ENCODE data around the gene CACNA1C.
A peak's percentile ranks its signal among the peaks of the same experiment; 100 is the strongest.
"Not testable (repeated sequence)": the region's sequence is repeated elsewhere in the genome, so short reads cannot be mapped to it uniquely, and the experiment has no call there.

Gene CACNA1C

GRCh38 chr12:2236506-2237294, 183.9 kb downstream of the CACNA1C start:
- DNase-seq, result no peak

DNA sequence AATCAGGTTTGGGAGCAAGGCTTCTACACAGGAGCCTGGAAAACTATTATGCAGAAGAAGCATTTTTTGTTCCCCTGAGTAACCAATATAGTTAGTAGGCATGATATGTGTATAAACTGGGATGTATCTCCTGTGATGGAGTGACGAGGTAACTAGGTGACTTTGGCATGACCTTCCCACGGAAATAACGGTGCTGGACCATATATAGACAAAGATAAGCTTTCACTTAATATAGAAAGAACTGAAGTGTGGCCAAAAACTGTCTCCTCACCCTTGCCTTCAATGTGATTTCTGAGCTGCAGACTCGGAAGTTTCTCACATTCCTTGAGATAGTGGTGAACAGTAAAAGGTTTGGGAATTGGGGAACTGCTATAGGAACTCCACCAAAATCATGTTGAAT, 185.3 kb downstream of the CACNA1C start:
- DNase-seq, result no peak

- no peak for DNase-seq
Observed at GRCh38 chr12:2239381-2239871, 186.6 kb downstream of the CACNA1C start.

GRCh38 chr12:2240390-2240789, 187.6 kb downstream of the CACNA1C start:
- no peak for DNase-seq

DNA sequence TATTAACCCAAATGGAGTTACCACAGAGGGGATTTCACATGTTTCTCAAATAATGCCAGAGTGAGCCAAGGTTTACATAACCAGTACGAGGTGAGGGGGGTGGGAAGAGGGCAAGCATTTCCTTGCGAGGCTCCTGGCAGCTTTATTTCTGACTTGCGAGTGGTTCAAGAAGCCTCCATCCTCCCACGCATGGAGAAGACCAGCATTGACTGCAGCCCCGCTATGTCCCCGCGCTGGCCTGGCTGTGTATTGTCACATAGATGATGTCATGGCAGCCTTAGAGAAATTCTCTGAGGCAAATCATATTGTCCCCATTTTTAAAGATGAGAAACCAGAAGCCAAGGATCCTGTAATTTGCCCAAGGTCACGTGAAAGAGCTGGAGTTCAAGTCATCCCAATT, 188.2 kb downstream of the CACNA1C start:
- DNase-seq, result no peak

DNA sequence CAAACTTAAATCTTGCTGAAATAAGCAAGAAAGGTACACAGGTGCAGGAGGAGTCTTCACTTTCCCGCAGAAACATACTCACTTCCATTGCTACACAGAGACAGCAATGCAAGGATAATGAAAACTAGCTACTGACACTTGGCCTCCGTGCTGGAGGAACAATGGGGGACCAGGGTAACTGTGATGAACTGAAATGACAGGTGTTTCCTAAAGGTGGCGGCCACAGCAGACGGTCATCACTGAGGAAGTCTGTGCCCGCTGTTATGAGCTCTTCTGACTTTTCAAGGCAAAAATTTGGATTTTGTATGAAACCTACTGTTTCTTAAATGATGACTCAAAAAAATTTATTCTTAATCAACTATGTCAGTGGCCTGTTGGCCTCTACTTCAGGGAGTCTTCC, 189.4 kb downstream of the CACNA1C start:
- no peak for DNase-seq

DNA sequence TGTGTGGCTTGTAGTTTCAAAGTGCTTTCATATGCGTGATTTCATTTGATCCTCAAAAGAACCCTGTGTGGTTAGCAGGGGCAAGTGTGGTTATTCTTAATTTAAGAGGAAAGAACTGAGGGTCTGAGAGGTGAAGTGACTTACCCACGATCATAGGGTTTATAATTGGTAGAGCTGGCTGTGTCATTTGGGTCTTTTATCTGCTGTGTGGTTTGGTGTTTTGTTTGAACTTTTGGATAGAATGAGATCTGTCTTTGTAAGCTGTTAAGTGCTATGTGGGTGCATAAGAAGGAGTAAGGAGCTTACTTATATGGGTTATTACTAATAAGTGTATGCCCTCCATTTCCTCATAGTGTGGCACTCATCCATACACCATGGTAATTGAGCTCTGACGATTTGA, 190.0 kb downstream of the CACNA1C start:
- no peak for DNase-seq

DNA sequence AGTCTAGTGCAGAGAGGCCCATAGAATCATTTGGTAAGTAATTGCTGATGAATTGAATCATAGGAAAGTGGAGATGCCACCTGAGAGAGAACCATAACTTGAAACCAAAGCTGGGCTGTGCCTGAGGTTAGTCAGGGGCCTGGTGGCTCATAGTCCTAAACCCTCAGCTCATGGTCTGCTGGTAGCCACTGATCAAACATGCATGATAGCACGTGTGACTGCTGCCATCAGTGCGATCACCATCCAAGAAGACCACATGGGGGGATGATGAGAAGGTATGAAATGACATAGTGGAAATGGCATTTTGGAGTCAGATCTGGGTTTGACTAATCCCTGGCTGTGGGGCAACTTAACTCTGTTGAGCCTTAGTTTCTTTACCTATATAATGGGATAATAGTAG, 190.5 kb downstream of the CACNA1C start:
- DNase-seq, result no peak

- DNase-seq, result no peak
Observed at GRCh38 chr12:2244013-2244861, 191.4 kb downstream of the CACNA1C start.

- DNase-seq, result no peak
Observed at GRCh38 chr12:2246358-2246757, 193.6 kb downstream of the CACNA1C start.

- no peak for DNase-seq
Observed at GRCh38 chr12:2247120-2247519, 194.3 kb downstream of the CACNA1C start.

- no peak for DNase-seq
Observed at GRCh38 chr12:2247596-2247995, 194.8 kb downstream of the CACNA1C start.

- DNase-seq, result no peak
Observed at GRCh38 chr12:2248087-2248900, 195.5 kb downstream of the CACNA1C start.

DNA sequence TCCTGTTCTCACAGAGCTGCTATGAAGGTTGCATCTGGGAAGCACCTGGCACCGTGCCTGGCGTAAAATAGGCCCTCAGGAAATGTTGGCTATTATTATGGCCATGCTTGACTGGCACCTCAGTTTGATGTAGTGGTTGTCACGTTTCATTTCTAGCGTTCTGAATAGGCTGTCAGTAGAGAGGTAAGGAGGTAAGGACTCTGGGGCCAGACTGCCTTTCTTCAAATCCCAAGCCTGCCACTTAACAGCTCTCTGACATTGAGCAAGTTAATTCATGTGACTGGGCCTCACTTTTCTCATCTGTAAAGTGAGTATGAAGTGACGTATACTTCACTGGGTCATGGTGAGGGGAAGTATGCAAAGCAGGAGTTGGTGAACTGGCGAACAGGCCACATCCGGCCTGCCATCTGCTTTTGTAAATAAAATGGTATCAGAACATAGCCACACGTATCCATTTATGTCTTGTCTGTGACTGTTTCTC, 196.2 kb downstream of the CACNA1C start:
- DNase-seq, result no peak

GRCh38 chr12:2250797-2251196, 198.0 kb downstream of the CACNA1C start:
- DNase-seq, result no peak

DNA sequence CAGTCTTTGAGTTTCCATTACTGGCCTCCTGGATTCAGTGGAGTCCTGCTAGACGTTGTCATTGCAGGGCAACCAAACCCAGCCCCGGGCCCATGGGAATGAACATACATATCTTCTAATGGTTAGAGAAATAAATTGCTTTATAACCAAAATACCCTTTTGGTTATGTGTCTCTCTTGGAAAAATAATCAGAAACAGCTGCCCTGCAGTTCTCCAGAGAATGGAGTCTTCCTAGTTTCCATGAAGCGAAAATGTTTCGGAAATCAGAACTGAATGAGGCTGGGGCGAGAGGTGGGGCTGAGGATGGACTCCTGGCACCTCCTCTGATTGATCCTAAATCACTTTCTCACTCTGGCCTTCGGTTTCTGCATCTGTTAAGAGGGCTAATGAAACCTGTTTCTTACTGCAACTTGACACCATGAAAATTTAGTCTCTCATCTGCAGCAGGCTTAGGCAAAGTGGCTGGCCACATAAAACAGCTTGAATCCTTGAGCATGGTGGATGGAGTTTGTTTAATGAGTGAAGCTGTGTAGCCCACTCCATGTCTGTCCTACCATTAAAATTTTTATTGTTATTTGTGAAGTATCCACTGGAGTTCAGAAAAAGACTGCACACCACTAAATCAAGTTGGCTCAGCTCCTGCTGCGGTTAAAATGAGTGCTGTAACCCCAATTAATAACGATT, 198.9 kb downstream of the CACNA1C start:
- DNase-seq, result no peak

GRCh38 chr12:2255311-2255710, 202.5 kb downstream of the CACNA1C start:
- DNase-seq, result no peak

DNA sequence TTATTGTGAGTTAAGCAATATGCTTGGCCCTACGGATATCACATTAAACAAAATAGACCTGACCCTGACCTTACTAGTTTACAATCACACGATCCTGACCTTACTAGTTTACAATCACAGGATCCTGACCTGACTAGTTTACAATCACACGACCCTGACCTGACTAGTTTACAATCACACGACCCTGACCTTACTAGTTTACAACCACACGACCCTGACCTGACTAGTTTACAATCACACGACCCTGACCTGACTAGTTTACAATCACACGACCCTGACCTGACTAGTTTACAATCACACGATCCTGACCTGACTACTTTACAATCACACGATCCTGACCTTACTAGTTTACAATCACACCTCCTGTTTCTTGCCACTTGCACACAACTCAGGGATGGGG, 202.9 kb downstream of the CACNA1C start:
- DNase-seq, result not testable (repeated sequence)

DNA sequence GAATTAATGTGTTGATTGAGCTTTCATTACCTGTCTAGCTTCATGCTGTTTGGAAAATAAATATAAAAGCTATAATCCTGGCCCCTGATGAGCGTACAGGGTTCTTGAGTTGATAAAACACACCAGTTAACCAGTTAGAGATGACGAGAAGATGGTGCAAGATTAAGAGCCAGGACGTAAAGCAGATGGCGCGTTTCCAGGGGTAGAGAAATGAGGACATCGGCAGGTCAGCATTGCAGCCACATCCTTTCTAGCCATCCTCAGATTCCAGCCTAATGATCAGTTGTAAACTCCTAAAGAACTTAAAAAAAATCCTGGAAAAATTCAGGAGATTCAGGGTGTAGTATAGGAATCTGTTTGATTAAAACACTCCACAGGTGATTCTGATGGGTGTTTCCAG, 203.7 kb downstream of the CACNA1C start:
- DNase-seq, result no peak

DNA sequence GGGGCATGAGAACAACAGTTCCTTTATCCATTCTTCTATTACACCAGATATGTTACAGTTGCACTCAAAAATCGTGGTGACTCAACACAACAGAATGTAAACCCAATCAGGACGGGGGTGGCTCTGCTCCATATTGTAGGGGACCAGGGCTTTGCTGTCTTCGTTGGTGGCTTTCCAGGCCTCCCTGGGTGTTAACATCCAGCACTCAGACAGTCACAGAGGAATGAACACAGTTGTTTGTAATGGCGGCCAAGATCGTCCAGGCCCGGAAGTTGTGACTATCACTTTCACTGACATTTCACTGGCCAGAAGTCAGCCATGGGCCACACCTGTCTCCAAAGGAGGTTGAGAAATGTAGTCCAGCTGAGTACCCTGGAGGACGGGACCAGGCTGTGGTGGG, 204.1 kb downstream of the CACNA1C start:
- no peak for DNase-seq

DNA sequence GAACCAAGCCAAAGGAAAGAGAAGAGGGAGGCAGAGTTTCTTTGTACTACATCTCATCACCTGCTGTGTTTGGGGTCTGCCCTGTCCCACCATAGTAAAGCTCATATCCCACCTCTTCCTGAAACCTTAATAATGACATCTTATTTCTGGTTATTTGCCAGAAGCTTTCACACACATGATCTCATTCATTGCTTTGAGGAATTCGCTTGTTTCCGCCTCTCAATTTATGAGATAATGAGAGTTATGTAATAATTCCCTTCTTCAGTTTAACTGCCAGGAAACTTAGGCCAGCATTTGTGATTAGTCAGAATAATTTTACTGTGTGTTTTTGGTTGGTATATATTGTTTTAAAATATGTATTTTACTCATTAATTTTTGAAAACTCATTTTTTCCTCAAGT, 205.2 kb downstream of the CACNA1C start:
- peak; percentile 71 for DNase-seq

DNA sequence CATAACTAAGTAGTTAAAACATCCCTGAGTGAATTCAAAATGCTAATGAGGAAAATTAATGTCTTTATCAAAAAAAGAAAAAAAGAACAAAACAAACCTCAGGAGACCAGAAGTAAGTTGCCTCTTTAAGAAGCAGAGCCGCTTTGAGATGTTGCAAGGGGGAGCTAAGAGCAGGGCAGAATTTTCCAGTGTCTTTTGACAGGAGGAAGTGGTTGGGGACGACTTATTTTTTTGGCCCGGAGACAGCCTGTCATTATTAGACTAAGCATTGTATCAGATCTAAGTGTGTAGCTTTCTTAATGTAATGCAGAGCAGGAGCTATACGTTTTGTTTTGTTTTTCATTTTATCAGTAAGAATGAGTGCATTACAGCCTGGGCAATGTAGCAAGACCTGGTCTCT, 206.6 kb downstream of the CACNA1C start:
- DNase-seq, result peak; percentile 74
